ENCODE results near the gene CCDC126.

Gene CCDC126

GRCh38 chr7:23653942-23654341 is 56.8 kb downstream of the CCDC126 start:
- TF ChIP-seq ZSCAN30 (tag by site-specific recombination; IDR thresholded peaks at IDR 0.05) (no peak), ZNF626 (tag by site-specific recombination; IDR thresholded peaks at IDR 0.05) (no peak), INSM2 (tag by site-specific recombination; IDR thresholded peaks at IDR 0.05) (no peak), SETDB1 (IDR thresholded peaks at IDR 0.05; ENCODE audit: insufficient read length, low read length) (peak; percentile 93), BCL6B (tag by site-specific recombination; IDR thresholded peaks at IDR 0.05) (no peak), ZNF791 (tag by site-specific recombination; IDR thresholded peaks at IDR 0.05) (no peak), ZNF398 (tag by site-specific recombination; IDR thresholded peaks at IDR 0.05) (no peak)
- ChIA-PET POLR2A (no interaction called here), CTCF (interaction anchor here (0.7 to 1.2 kb wide), 4 partner anchors 55 to 77 kb away, joined by 3 to 10 read pairs (median 4); partner anchors contain the start of gene STK31)
- no peaks in the 10 kb centered on the region for H3K4me1 ChIP-seq (ENCODE audit: control insufficient read depth, insufficient read depth, low read length)
- H3K27ac ChIP-seq (ENCODE audit: extremely low read depth, low read depth, low read length): no peak overlapping the region
- H3K4me3 ChIP-seq (ENCODE audit: low read depth, low read length): no peak overlapping the region
- no peaks in the 10 kb centered on the region for H3K36me3 ChIP-seq (ENCODE audit: control insufficient read depth in 2 of 2, insufficient read depth in 1 of 2, low read length in 2 of 2)
- no peaks in the 10 kb centered on the region for H3K9me3 ChIP-seq (ENCODE audit: control insufficient read depth, insufficient read depth, low read depth, low read length)

- Histone ChIP-seq H3K4me1 (ENCODE audit: control insufficient read depth, insufficient read depth, low read length) (no peaks in the 10 kb centered on the region), H3K4me3 (ENCODE audit: low read depth, low read length) (no peak overlapping the region), H3K36me3 (ENCODE audit: control insufficient read depth in 2 of 2, insufficient read depth in 1 of 2, low read length in 2 of 2) (no peaks in the 10 kb centered on the region), H3K9me3 (ENCODE audit: control insufficient read depth, insufficient read depth, low read depth, low read length) (no peaks in the 10 kb centered on the region), H3K27ac (ENCODE audit: extremely low read depth, low read depth, low read length) (no peak overlapping the region)
- POLR2A ChIA-PET: no interaction called here
- peak; percentile 46; the same call in 1 of the 2 replicates for TF ChIP-seq ZNF654 (tag by site-specific recombination; IDR thresholded peaks at IDR 0.05; ENCODE audit: low read depth)
- TF ChIP-seq ZBTB11 (tag by site-specific recombination; conservative IDR thresholded peaks at IDR 0.05; ENCODE audit: low read depth): no peak
- CTCF ChIA-PET: interaction anchor here (1.2 kb wide), 2 partner anchors 54 to 57 kb away, joined by 5 to 10 read pairs; no protein-coding TSS in a partner anchor
These were observed 57.3 kb downstream of the CCDC126 start for GRCh38 chr7:23654508-23654907.

- Histone ChIP-seq H3K4me3 (ENCODE audit: low read depth, low read length) (no peak overlapping the region), H3K36me3 (ENCODE audit: control insufficient read depth in 2 of 2, insufficient read depth in 1 of 2, low read length in 2 of 2) (no peaks in the 10 kb centered on the region), H3K27ac (ENCODE audit: extremely low read depth, low read depth, low read length) (no peak overlapping the region), H3K4me1 (ENCODE audit: control insufficient read depth, insufficient read depth, low read length) (no peaks in the 10 kb centered on the region), H3K9me3 (ENCODE audit: control insufficient read depth, insufficient read depth, low read depth, low read length) (no peaks in the 10 kb centered on the region)
- ChIA-PET POLR2A (no interaction called here), CTCF (interaction anchor here (0.6 to 1.0 kb wide), 2 partner anchors 16 to 41 kb away, joined by 3 read pairs; no protein-coding TSS in a partner anchor)
- TF ChIP-seq ZNF837 (tag by site-specific recombination; IDR thresholded peaks at IDR 0.05) (no peak), ZNF529 (tag by site-specific recombination; IDR thresholded peaks at IDR 0.05; ENCODE audit: insufficient replicate concordance) (no peak), ZNF148 (tag by site-specific recombination; IDR thresholded peaks at IDR 0.05; ENCODE audit: borderline replicate concordance) (no peak), TCF7L2 (IDR thresholded peaks at IDR 0.05; ENCODE audit: borderline replicate concordance, low read depth, low read length) (no peak), ZIC2 (tag by site-specific recombination; IDR thresholded peaks at IDR 0.05) (no peak), ZNF623 (tag by site-specific recombination; IDR thresholded peaks at IDR 0.05) (no peak), GFI1B (tag by site-specific recombination; IDR thresholded peaks at IDR 0.05) (no peak), ZNF510 (tag by site-specific recombination; IDR thresholded peaks at IDR 0.05; ENCODE audit: insufficient replicate concordance) (no peak), ZEB2 (tag by site-specific recombination; IDR thresholded peaks at IDR 0.05) (no peak), GLI2 (tag by site-specific recombination; IDR thresholded peaks at IDR 0.05; ENCODE audit: borderline replicate concordance, low read depth) (no peak)
These were observed 58.3 kb downstream of the CCDC126 start for GRCh38 chr7:23655433-23655832.
